Hematopoietic multipotent progenitor cell treated with erythropoietin and hydrocortisone succinate and interleukin-3 and kit ligand, for 8 days (in vitro differentiated cells): Measurements from ENCODE around the gene NACC2.

ENCODE experiments used
- DNase-seq: peaks from one replicate; pipeline ENCODE4 v3.0.0-alpha.2; 2015

Gene NACC2

GRCh38 chr9:136020206-136020605, 74.9 kb downstream of the NACC2 start:
- no peak for DNase-seq

- DNase-seq = no peak
These were observed 75.4 kb downstream of the NACC2 start for GRCh38 chr9:136019681-136020060.

GRCh38 chr9:136019041-136019680, 75.9 kb downstream of the NACC2 start:
- DNase-seq = no peak

DNA sequence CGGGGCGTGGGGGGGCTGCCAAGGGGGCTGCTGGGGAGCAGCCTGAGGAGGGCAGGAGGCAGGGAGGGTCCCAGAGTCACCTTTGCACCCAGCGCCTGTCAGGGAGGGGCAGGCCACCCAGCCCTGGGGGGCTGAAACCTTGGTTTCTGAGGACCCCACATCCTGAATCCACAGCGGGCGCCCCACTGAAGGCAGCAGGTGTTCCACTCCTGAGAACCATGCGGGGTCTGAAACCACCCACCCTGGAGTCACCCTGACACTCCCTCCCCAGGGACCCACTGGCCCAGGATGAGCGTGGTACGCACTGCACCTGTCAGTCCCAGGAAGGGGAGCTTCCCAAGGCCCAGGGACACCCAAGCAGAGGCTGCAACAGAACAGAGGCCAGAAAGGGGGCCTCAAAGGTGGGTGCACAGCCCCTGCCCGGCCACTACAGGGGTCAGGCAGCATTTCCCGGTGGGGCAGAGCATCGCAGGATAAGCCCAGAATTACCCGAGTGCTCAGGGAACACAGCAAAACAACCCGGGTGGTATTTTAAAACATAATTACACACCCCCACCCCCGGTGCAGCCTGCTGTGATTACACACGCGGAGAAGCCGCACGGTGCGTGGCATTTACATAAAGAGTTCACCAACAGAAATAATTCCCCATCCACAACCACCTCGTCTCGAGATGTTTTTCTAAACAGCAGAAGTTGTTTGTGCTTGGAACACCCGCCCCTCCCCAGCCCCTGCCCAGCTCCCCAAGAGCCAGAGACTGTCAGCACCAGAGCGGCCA, 76.6 kb downstream of the NACC2 start:
- DNase-seq = no peak

GRCh38 chr9:136017289-136018190, 77.5 kb downstream of the NACC2 start:
- no peak for DNase-seq

DNA sequence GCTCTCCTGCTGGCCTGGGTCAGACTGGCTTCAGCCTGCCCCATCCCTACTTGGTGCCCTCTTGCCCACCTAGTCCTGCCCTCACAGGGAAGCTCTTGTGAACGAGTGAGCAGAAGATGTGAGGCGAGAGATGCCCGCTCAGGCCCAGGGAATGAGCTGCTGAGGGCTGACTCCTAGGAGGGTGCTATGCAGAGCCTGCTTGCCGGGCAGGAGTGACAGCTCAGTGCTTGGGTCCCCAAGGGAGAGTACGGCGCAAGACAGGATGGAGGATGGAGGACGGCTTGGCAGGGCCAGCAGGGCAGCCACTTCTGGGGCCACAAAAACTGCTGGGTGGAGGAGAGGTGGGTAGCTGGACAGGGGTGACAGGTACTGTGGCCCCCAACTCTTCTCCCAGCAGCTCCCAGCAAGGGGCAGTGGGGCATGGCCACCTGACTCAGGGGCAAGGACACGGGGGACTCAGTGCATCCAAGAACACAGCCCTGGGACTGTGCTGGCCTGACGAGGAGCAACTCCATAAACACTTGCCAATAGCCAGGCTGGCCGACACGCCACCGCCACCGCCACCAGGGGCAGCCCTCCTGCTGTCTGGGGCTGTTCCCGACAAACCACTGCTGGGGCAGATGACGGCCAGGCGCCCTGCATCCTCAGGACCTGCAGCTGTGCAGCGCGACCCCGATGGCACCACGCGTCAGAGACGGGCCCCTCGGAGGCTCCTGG, 78.4 kb downstream of the NACC2 start:
- no peak for DNase-seq

- DNase-seq = no peak
These were observed 79.2 kb downstream of the NACC2 start for GRCh38 chr9:136015656-136016571.

DNA sequence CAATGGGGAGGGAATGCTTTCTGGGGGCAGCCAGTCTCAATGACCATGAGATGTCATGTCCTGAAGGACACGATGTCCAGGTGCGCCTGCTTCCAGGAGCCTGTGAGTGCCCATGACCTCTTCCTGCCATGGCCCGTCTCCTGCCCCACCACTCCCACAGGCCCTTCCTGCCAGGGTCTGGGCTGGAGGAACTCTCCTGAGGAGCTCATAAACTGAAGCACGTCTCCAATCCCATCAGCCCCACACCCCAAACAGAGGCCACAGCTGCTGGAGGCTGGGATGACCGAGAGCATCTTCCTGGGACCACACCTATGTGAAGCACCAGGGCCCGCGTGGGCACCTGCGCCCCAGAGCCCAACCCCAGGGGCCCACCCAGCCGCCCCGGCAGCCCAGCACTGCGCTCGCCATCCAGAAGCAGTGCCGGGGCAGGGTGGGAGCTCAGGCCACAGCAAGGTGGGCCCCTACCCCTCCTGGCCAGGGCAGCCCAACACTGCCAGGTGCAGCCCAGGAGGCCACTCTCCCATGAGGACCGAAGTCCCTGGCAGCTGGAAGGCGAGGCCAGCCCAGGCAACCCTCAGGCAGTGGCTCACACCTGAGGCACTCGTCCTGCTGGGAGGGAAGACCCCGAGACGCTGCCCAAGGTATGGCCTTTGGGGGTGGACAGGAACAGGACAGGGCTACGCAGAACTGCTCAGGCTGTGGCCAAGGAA, 80.0 kb downstream of the NACC2 start:
- no peak for DNase-seq

- no peak for DNase-seq
These were observed 80.8 kb downstream of the NACC2 start for GRCh38 chr9:136014147-136014923.

DNA sequence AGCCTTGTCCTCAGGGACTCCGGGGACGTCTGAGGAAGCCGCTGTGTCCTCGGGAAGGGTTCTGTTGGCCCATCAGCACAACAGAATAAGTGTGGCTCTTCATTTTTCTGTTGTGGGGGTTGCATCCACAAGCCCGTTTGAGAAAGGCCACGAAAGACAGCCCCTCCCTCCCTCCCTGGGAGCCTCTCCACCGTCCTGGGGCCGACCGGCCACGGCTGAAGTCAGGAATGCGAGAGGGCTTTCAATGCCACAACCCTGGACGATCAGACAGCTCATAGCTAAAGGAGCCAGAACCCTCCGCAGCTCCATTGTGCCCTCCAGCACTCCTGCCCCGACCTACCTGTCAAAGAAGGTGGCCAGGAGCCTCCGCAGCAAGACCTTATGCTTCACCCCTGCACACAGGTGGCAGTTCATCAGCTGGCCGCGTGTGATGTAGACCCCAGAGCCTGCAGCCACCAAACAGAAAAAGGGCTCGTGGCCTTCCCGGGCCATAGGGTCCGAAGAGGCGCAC, 81.5 kb downstream of the NACC2 start:
- no peak for DNase-seq

GRCh38 chr9:136013116-136013515, 82.0 kb downstream of the NACC2 start:
- no peak for DNase-seq

DNA sequence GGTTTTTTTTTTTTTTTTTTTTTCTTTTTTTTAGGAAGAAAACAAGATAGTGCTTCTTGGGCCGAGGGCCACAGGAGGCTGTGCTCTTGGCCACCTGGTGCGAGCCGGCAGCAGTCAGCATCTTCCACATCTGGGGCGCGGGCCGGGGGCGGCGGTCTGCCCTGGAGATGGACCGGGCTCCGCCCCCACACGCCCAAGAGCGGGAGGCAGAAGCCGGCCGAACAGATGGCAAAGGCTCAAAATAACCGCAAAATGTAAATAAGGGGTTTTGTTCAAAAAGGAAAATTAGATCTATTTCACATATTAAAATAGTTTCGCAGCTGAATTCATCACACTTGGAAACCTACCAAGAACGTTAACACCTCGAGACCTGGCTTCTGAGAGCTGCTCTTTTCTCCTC, 82.4 kb downstream of the NACC2 start:
- no peak for DNase-seq

GRCh38 chr9:136011703-136012496, 83.2 kb downstream of the NACC2 start:
- no peak for DNase-seq

GRCh38 chr9:136011376-136011702, 83.8 kb downstream of the NACC2 start:
- DNase-seq = no peak

DNA sequence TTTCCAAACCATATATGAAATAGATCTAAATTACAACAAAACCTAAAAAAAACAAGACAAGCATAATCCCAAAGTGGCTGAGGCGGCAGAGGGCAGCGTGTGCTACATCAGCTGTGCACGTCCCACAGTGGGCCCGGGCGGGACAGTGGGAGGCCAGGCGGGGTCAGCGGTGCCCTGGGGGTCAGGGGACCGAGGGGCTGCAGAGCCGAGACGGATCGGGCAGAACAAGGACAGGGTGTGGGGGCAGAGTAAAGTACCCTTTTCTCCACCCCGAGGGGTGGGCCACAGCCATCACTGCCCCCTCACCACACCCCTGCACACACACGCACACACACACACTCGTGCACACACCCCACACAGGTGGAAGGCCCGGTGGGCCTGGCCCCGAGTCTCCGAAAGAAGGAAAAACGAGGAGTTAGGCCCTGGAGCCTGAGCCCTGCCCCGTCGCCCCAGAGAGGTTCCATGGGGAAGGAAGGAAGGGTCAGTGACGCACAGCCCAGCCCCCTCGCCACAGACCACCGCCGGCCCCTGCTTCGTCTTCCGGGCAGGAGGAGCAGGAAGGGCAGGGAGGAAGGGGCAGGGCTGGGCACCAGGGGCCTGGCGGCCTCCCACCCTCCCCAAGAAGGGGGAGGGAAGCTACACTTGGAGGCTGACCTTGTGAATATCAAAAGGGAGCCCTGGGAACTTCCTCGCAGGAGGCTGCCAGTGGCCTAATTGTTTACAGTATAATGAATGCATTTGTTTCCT, 84.3 kb downstream of the NACC2 start:
- no peak for DNase-seq

DNA sequence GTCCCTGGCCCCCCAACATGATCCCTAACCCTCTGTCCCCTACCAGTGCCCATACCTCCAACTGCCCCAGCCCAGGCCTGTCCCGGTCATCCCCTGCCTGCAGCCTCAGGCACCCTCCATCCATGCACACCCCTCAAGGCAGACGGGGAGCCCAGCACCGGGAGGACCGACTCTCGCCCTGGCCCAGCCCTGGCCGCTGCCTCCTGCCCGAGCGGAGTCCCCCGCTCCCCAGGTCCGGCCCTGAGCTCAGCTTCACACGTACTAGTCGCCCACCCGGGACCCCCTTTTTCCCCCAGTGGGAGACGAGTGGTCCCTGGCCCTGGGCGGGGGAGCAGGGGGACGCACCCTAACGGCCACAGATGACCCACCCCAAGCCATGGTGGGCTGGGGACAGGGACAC, 84.9 kb downstream of the NACC2 start:
- no peak for DNase-seq

- DNase-seq = no peak
These were observed 85.6 kb downstream of the NACC2 start for GRCh38 chr9:136009516-136009915.

GRCh38 chr9:136008693-136008997, 86.4 kb downstream of the NACC2 start:
- no peak for DNase-seq
